ENCODE data around the gene COX17. TPM values are rescaled to one million over a fixed set of nuclear protein-coding genes. Genes with fewer than 3 reads are reported as not detected.

COX17 gene
- total RNA-seq, 1 experiment from 2014 or later: 38.5 TPM

- Histone ChIP-seq H3K4me3 (ENCODE audit: insufficient read depth, low read depth, low read length) (no peak within 1 kb of the TSS), H3K27me3 (ENCODE audit: control insufficient read depth, insufficient read depth, low read length) (no peaks in the 10 kb centered on the region), H3K36me3 (replicated peaks; ENCODE audit: control insufficient read depth, insufficient read depth, low read length) (no peaks in the 10 kb centered on the region)
- no peak for DNase-seq
Observed at GRCh38 chr3:119660474-119661440, 16.4 kb downstream of the COX17 start, which contains the start of gene POPDC2. Gene POPDC2 (minus strand): TSS chr3:119660589. CDS start chr3:119660423, 166 bp downstream.

DNA sequence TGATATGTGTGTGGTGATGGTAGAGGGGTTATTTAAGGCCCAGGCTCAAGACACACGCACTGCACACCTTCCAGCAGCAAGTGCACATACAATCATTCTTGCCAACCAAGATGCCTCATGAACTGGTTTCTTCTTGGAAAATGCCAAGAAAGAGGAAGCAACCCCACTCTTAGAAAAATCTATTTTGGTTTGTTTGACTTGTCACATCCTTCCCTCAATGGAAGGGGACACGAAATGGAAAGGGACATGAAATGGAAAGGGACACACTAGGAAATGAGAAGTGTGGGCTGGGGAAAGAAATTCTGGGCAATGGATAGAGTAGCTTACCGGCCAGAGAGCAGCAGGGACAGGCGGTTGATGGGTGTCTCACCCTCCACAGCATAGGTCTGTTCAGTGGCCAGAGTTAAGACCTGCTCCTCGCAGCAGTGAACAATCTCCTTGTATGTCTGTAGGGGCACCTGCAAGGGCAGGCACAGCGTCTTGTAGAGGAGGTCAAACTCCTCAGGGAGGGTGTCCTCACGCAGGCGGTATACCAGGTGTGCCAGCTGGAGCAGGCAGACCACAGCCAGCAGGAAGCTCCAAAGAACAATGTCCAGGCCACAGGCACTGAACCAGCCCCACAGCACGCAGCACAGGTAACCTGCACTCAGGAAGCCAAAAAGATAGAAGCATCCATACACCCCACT is 17.5 kb downstream of the COX17 start:
- no peaks in the 10 kb centered on the region for H3K27me3 ChIP-seq (ENCODE audit: control insufficient read depth, insufficient read depth, low read length)
- DNase-seq: no peak
- no peak overlapping the region for H3K4me3 ChIP-seq (ENCODE audit: insufficient read depth, low read depth, low read length)
- no peaks in the 10 kb centered on the region for H3K36me3 ChIP-seq (replicated peaks; ENCODE audit: control insufficient read depth, insufficient read depth, low read length)

DNA sequence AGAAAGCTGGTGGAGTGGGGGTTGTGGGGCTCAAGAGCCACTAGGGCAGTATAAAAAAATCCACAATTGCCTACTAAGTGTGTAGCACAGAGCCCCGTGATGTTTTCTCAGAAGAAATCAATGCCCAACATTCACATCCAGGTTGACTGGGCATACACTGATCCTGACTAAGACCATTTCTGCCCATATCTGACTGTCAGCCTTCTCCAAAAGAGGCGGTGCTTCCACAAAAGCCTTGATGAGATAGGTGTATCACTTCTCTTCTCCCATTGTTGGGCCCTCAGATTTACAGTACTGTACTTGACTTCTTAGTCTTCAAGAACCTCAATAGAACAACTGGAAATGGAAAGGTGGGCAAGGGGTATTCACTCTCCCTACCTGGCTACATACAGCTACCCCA is 18.2 kb downstream of the COX17 start:
- DNase-seq: no peak
- Histone ChIP-seq H3K27me3 (ENCODE audit: control insufficient read depth, insufficient read depth, low read length) (no peaks in the 10 kb centered on the region), H3K4me3 (ENCODE audit: insufficient read depth, low read depth, low read length) (no peak overlapping the region)

GRCh38 chr3:119657887-119658702 is 19.1 kb downstream of the COX17 start:
- no peak overlapping the region for H3K4me3 ChIP-seq (ENCODE audit: insufficient read depth, low read depth, low read length)
- no peaks in the 10 kb centered on the region for H3K27me3 ChIP-seq (ENCODE audit: control insufficient read depth, insufficient read depth, low read length)
- no peak for DNase-seq

More for the DNA sequence above, 18.2 kb downstream of the COX17 start:
- no peaks in the 10 kb centered on the region for H3K36me3 ChIP-seq (replicated peaks; ENCODE audit: control insufficient read depth, insufficient read depth, low read length)

DNA sequence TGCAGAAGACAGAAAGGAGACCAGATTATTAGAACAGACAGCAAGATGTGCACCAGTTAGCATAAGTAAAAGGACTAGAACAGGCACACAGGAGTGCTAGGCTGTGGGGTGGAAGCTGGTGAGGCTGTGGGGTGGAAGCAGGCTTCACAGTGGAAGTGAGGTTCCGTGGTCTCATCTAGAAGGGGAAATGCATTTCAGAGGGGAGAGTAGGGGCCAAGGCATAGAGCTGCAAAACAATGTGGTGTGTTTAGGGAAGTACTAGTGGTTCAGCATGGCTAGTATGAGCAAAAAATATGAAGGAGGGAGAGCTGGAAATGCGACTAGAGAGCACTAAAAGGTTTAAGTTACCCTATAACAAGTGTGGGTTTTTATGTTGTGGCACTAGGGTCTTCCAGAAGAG is 23.3 kb downstream of the COX17 start:
- DNase-seq: no peak
- Histone ChIP-seq H3K36me3 (replicated peaks; ENCODE audit: control insufficient read depth, insufficient read depth, low read length) (no peaks in the 10 kb centered on the region), H3K4me3 (ENCODE audit: insufficient read depth, low read depth, low read length) (no peak overlapping the region), H3K27me3 (ENCODE audit: control insufficient read depth, insufficient read depth, low read length) (no peaks in the 10 kb centered on the region)

More at GRCh38 chr3:119657887-119658702, 19.1 kb downstream of the COX17 start:
- H3K36me3 ChIP-seq (replicated peaks; ENCODE audit: control insufficient read depth, insufficient read depth, low read length): no peaks in the 10 kb centered on the region

GRCh38 chr3:119652306-119653033 is 24.7 kb downstream of the COX17 start:
- no peaks in the 10 kb centered on the region for H3K36me3 ChIP-seq (replicated peaks; ENCODE audit: control insufficient read depth, insufficient read depth, low read length)
- H3K27me3 ChIP-seq (ENCODE audit: control insufficient read depth, insufficient read depth, low read length): no peaks in the 10 kb centered on the region
- DNase-seq: no peak
- H3K4me3 ChIP-seq (ENCODE audit: insufficient read depth, low read depth, low read length): no peak overlapping the region

DNA sequence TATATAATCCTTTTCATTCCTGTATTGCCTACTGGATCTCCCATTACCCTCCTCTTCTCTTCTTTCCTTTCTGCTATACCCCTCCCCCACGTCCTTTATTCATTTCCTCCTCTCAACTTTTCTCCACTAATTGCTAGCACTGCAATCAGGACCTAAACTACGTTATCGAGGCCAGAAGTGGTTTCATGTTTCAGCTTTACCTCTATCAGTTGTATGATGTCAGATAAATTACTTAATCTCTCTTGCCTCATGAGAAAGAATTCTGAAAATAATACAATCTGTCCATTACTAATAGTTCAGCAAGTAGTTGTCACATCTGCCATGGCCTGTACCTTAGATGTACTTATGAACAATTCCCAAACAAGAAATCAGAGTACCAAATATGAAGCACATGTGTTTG is 27.4 kb downstream of the COX17 start:
- Histone ChIP-seq H3K36me3 (replicated peaks; ENCODE audit: control insufficient read depth, insufficient read depth, low read length) (no peaks in the 10 kb centered on the region), H3K4me3 (ENCODE audit: insufficient read depth, low read depth, low read length) (no peak overlapping the region), H3K27me3 (ENCODE audit: control insufficient read depth, insufficient read depth, low read length) (no peaks in the 10 kb centered on the region)
- no peak for DNase-seq

DNA sequence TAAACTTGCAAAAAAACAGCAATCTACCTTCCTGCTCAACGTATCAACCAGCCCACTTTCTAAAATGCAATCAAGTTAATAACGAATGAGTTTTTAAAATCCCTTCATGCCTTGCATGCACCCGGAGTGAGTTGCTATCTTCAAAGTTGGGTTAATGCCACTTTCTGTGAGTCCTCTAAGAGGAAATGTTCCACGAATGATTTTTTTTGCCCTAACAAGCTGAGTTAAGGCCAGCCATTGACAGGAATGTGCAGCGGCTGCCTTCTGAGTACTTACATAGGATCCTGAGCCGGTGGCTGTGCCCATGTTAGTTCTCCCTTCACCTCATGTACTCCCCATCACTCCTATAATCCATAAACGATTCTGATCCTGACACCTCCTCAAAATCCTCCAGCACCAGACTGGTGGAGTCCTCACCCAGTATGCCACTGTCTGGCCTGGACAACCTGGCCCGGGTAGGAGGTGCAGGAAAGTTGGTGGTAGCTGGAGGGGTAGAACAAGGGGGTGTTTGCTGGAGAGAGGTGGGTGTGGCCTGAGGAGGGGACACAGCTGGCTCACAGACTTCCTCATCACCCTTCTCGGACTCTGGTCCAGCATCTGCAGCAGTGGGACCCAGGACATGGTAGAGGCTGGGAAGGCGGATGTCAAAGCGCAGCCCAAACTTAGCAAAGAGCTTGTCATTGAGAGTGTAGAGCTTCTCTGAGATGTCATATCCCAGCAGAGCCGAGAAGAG is 29.2 kb downstream of the COX17 start:
- DNase-seq: no peak
- no peaks in the 10 kb centered on the region for H3K27me3 ChIP-seq (ENCODE audit: control insufficient read depth, insufficient read depth, low read length)
- H3K4me3 ChIP-seq (ENCODE audit: insufficient read depth, low read depth, low read length): no peak overlapping the region
- H3K36me3 ChIP-seq (replicated peaks; ENCODE audit: control insufficient read depth, insufficient read depth, low read length): no peaks in the 10 kb centered on the region

DNA sequence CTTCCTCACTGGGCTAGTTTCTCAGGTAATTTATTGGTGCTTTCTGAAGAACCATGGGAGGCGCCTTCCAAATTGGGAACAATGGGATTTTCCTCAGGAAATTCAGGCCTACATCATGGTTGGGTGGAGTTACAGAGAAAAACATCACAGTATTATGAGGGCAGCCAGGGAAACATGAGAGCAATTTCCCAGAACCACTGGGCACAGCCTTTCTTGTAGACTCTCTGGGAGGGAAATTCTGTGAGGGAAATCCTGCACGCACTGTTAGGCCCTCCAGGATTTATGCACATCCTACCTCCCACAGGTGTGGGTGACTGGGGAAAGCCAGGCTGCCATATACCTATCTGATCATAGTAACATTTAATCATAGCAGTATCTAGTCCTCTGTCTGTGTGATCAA is 30.0 kb downstream of the COX17 start:
- H3K4me3 ChIP-seq (ENCODE audit: insufficient read depth, low read depth, low read length): no peak overlapping the region
- no peaks in the 10 kb centered on the region for H3K36me3 ChIP-seq (replicated peaks; ENCODE audit: control insufficient read depth, insufficient read depth, low read length)
- no peaks in the 10 kb centered on the region for H3K27me3 ChIP-seq (ENCODE audit: control insufficient read depth, insufficient read depth, low read length)
- DNase-seq: no peak

DNA sequence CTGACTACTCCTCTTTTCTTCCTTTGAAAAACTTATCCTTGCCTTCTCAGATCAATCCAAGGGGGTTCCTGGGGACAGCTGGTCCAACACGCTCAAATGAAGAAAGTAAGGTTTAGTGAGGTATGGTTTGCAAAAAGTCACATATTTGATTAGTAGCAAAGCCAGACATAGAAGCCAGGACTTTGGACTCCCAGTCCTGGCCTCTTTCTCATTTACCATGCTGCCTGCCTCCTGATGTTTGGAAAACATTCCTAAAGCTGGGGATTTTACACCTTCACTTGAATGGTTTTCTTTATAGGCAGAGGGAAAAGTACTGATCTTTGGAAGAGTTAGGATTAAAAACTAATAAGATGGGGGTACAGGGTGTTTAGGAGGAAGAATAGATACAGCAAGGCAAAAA is 31.4 kb downstream of the COX17 start:
- Histone ChIP-seq H3K27me3 (ENCODE audit: control insufficient read depth, insufficient read depth, low read length) (no peaks in the 10 kb centered on the region), H3K4me3 (ENCODE audit: insufficient read depth, low read depth, low read length) (no peak overlapping the region), H3K36me3 (replicated peaks; ENCODE audit: control insufficient read depth, insufficient read depth, low read length) (no peaks in the 10 kb centered on the region)
- no peak for DNase-seq

DNA sequence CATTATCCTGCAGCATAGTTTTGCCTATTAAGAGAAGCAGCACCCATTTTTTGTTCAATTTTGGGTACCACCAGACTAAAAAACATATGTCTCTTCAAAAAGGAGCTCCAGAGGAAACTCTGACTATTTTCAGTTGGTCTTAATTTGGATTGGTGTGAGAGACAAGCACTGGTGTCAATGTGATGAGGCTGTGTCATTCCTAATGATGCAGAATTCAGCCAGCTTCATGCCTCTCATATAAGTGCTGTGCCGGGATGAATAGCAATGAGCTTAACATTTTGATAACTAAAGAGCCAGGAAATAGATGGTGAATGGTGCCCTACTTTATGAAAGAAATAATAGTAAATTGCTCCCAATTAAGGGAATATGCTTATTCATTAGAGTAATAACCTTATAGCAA is 32.7 kb downstream of the COX17 start:
- no peak for DNase-seq
- Histone ChIP-seq H3K4me3 (ENCODE audit: insufficient read depth, low read depth, low read length) (no peak overlapping the region), H3K36me3 (replicated peaks; ENCODE audit: control insufficient read depth, insufficient read depth, low read length) (no peaks in the 10 kb centered on the region), H3K27me3 (ENCODE audit: control insufficient read depth, insufficient read depth, low read length) (no peaks in the 10 kb centered on the region)

GRCh38 chr3:119643528-119643927 is 33.7 kb downstream of the COX17 start:
- Histone ChIP-seq H3K36me3 (replicated peaks; ENCODE audit: control insufficient read depth, insufficient read depth, low read length) (no peaks in the 10 kb centered on the region), H3K27me3 (ENCODE audit: control insufficient read depth, insufficient read depth, low read length) (no peaks in the 10 kb centered on the region), H3K4me3 (ENCODE audit: insufficient read depth, low read depth, low read length) (no peak overlapping the region)
- DNase-seq: no peak

DNA sequence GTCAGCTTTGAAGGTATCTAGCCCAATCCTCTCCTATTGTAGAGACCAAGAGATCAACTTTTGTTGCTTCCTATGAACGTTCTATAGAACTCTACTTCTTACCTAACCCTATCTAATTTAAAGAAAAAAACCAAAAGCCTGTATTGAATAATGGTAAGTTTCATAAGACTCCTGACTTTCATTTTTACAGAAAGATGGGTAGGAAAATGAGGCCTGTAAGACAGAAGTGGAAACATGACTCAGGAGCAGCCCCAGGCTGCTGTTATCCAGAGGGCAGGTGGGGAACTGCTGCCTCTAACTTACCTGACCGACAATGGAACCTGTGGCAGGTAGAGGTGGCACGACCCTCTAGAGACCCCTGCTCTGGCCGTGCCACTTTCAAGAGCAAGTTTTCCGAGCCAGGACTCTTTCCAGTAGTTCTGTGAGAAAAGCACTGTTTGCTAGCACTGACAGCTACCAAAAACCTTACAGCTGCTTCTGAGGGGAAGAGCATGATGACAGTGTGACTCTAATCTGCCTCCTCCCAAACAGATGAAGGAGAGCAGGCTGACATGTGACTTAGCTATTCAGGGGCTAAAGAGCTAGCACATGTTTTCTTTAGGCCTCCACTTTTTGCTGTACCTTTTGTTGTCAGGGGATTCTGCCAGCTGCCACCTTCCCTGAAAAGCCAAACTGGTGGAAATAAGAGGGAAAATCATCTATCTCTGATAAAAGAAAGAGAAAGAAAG is 34.3 kb downstream of the COX17 start:
- no peaks in the 10 kb centered on the region for H3K36me3 ChIP-seq (replicated peaks; ENCODE audit: control insufficient read depth, insufficient read depth, low read length)
- H3K4me3 ChIP-seq (ENCODE audit: insufficient read depth, low read depth, low read length): no peak overlapping the region
- no peaks in the 10 kb centered on the region for H3K27me3 ChIP-seq (ENCODE audit: control insufficient read depth, insufficient read depth, low read length)
- DNase-seq: no peak
